Measurements from ENCODE around the gene CALB2. TPM values are rescaled to one million over a fixed set of nuclear protein-coding genes. Genes with fewer than 3 reads are reported as not detected.
"Not testable (repeated sequence)": the region's sequence is repeated elsewhere in the genome, so short reads cannot be mapped to it uniquely, and the experiment has no call there.

The CALB2 gene
- 50.4 and 55.0 TPM in 2 replicates for total RNA-seq (2014; rRNA removed; shearing (Covaris generic))

DNA sequence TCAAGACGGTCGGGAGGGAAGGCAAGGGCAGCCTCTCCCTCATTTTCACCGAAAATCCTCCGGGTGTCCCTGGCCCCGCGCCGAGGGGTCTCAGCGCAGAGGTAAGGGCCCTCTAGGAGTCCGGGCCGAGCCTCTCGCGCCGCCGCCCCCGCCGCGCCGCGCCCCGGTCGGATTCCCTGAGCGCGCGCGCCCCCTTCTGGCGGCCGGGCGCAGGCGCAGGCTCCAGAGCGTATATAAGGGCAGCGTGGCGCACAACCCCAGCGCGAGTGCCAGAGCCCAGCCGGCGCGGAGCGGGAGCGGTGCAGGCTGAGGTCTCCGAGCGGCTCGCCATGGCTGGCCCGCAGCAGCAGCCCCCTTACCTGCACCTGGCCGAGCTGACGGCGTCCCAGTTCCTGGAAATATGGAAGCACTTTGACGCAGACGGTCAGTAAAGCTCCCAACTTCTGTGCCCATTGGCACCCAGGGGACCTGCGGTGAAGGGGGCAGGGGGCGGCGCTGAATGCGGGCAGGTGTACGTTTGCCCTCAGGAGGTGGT, at the start of gene CALB2:
Gene CALB2 (plus strand): TSS at position 260 of the 535 bp plus-strand sequence. CDS start 70 bp downstream, at position 330.
- Histone ChIP-seq H3K27ac (peak within 1 kb of the TSS; percentile 62), H3K27me3 (replicated peaks) (no peaks in the 10 kb centered on the region), H3K9me3 (replicated peaks) (no peaks in the 10 kb centered on the region), H3K4me3 (peak within 1 kb of the TSS; percentile 43), H3K36me3 (peaks cover 4% of the 10 kb centered on the region; the same call in 1 of the 2 replicates), H3K4me1 (replicated peaks) (peaks cover 42% of the 10 kb centered on the region)
- DNase-seq (ENCODE audit: low read depth in 1 of 2, low spot score in 2 of 2): peak; percentile 73 to 77

DNA sequence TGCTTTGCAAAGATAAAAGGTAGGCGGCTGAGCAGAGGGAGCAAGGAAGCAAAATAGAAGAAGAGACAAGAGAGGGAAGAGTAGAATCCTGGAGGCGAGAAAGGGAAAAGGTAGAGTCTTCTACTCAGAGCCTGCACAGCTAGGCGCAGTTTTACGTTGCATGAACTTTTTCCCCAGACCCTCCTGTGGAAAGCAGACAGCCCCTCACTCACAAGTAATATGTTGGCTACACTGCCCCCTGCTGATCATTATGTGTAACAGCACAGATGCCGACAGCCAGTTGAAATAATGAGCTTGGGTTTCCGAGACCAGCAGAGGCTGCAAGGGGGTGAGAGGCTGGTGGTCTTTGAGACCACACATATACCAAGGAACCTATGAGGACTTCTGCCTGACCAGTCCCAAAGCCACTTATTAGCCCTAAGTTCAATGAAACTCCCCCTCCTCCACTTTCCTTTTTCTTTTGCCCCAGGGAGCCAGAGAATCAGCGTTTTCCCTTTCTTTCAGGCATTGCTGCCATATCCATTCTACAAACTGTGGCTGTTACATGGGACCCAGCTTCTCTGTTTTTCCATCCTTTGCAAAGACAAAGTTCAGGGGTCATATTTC, 46.9 kb upstream of the CALB2 start:
- no peaks in the 10 kb centered on the region for H3K4me1 ChIP-seq (replicated peaks)
- H3K27me3 ChIP-seq (replicated peaks): 0 out of 2 replicates have a peak, but pooled peaks cover 4% of the 10 kb centered on the region
- DNase-seq (ENCODE audit: low read depth in 1 of 2, low spot score in 2 of 2): peak in 1 of 2 experiments; percentile 16
- no peaks in the 10 kb centered on the region for H3K36me3 ChIP-seq
- H3K4me3 ChIP-seq: no peak overlapping the region
- no peak overlapping the region for H3K27ac ChIP-seq
- no peaks in the 10 kb centered on the region for H3K9me3 ChIP-seq (replicated peaks)

- H3K36me3 ChIP-seq; DNase-seq (ENCODE audit: low read depth in 1 of 2, low spot score in 2 of 2); H3K27ac ChIP-seq; H3K27me3 ChIP-seq (replicated peaks); H3K9me3 ChIP-seq (replicated peaks); H3K4me1 ChIP-seq (replicated peaks); H3K4me3 ChIP-seq: not testable (repeated sequence)
Observed at GRCh38 chr16:71313591-71313990, 44.9 kb upstream of the CALB2 start.

DNA sequence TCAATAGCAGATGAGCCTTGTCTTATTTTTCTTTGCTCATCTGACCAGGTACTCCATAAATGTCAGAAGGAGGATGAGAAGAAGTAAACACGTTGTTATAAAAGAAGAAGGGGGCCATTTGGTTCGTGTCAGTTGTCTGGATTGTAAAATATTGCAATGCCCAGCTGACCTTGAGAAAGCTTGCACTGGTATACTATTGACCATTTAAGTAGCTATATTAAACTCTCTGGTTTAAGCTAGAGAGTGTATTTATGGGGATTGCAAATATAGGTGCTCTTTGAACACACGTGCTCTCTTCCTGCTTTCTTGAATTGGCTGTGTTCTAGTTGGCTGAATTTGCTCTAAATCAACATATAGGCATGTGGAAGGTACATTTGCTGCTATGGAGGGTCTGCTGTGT, 43.3 kb upstream of the CALB2 start:
- Histone ChIP-seq H3K4me3 (no peak overlapping the region), H3K27me3 (replicated peaks) (0 out of 2 replicates have a peak, but pooled peaks cover 4% of the 10 kb centered on the region), H3K36me3 (no peaks in the 10 kb centered on the region)

DNA sequence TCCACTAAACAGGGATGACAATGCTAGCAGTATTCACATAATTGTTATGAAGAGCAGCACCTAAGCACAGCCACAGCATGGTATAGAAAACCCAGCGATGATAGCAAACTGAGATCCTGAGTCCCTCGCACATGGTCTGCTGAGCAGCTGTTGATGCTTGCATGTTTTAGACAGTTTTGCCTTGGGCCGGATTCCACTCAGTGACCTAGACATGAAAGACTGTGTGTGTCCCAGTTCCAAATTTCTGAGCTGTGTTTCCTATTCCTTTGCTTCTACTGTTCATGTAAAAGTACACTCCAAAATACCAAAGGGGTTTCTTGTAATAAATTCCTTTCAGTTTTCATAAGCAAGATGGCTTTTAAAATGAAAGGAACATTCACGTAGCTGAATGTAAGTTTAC, 38.5 kb upstream of the CALB2 start:
- Histone ChIP-seq H3K4me3 (no peak overlapping the region), H3K27ac (no peak overlapping the region), H3K36me3 (no peaks in the 10 kb centered on the region), H3K9me3 (replicated peaks) (no peaks in the 10 kb centered on the region), H3K4me1 (replicated peaks) (no peaks in the 10 kb centered on the region), H3K27me3 (replicated peaks) (no peaks in the 10 kb centered on the region)
- no peak for DNase-seq (ENCODE audit: low read depth in 1 of 2, low spot score in 2 of 2)

More for the DNA sequence above, 43.3 kb upstream of the CALB2 start:
- H3K9me3 ChIP-seq (replicated peaks): no peaks in the 10 kb centered on the region
- no peak for DNase-seq (ENCODE audit: low read depth in 1 of 2, low spot score in 2 of 2)
- no peak overlapping the region for H3K27ac ChIP-seq
- no peaks in the 10 kb centered on the region for H3K4me1 ChIP-seq (replicated peaks)

GRCh38 chr16:71327720-71328119, 30.8 kb upstream of the CALB2 start:
- H3K36me3 ChIP-seq: no peaks in the 10 kb centered on the region
- H3K4me3 ChIP-seq: no peak overlapping the region
- H3K4me1 ChIP-seq (replicated peaks): no peaks in the 10 kb centered on the region
- no peaks in the 10 kb centered on the region for H3K9me3 ChIP-seq (replicated peaks)
- no peak for DNase-seq (ENCODE audit: low read depth in 1 of 2, low spot score in 2 of 2)
- H3K27me3 ChIP-seq (replicated peaks): peaks cover 3% of the 10 kb centered on the region; the same call in 1 of the 2 replicates
- no peak overlapping the region for H3K27ac ChIP-seq

GRCh38 chr16:71328151-71328550, 30.4 kb upstream of the CALB2 start:
- H3K4me3 ChIP-seq: no peak overlapping the region
- no peaks in the 10 kb centered on the region for H3K36me3 ChIP-seq

DNA sequence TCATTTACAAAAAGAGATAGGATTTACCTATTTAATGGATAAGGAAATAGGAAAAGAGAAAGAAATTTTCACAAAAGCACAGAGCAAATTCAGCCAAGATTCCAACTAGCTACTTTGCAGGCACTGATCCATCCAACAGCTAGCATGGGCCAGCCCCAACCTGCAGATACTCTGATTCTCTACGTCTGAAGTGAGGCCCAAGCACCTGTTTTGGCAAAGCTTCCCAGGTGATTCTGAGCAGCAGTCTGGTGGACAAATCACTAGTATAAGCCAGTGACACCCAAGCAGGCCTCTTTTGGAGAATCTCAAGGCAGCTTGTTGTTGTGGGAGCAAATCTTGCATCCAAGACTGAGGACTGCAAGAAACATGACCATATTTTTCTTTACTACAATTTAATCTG, 20.9 kb upstream of the CALB2 start:
- H3K27ac ChIP-seq: no peak overlapping the region
- no peak overlapping the region for H3K4me3 ChIP-seq
- H3K4me1 ChIP-seq (replicated peaks): peaks cover 8% of the 10 kb centered on the region
- H3K9me3 ChIP-seq (replicated peaks): no peaks in the 10 kb centered on the region
- H3K27me3 ChIP-seq (replicated peaks): no peaks in the 10 kb centered on the region
- no peak for DNase-seq (ENCODE audit: low read depth in 1 of 2, low spot score in 2 of 2)
- no peaks in the 10 kb centered on the region for H3K36me3 ChIP-seq

More at GRCh38 chr16:71328151-71328550, 30.4 kb upstream of the CALB2 start:
- H3K27ac ChIP-seq: no peak overlapping the region
- no peak for DNase-seq (ENCODE audit: low read depth in 1 of 2, low spot score in 2 of 2)
- H3K27me3 ChIP-seq (replicated peaks): peaks cover 3% of the 10 kb centered on the region; the same call in 1 of the 2 replicates
- H3K9me3 ChIP-seq (replicated peaks): no peaks in the 10 kb centered on the region
- H3K4me1 ChIP-seq (replicated peaks): no peaks in the 10 kb centered on the region

GRCh38 chr16:71338193-71338592, 20.3 kb upstream of the CALB2 start:
- Histone ChIP-seq H3K27ac (no peak overlapping the region), H3K27me3 (replicated peaks) (no peaks in the 10 kb centered on the region), H3K4me1 (replicated peaks) (peaks cover 8% of the 10 kb centered on the region), H3K4me3 (no peak overlapping the region), H3K9me3 (replicated peaks) (no peaks in the 10 kb centered on the region), H3K36me3 (no peaks in the 10 kb centered on the region)
- no peak for DNase-seq (ENCODE audit: low read depth in 1 of 2, low spot score in 2 of 2)

- H3K36me3 ChIP-seq: no peaks in the 10 kb centered on the region
- H3K27me3 ChIP-seq (replicated peaks): no peaks in the 10 kb centered on the region
- H3K4me1 ChIP-seq (replicated peaks): peaks cover 8% of the 10 kb centered on the region
- no peak overlapping the region for H3K27ac ChIP-seq
- no peaks in the 10 kb centered on the region for H3K9me3 ChIP-seq (replicated peaks)
- no peak overlapping the region for H3K4me3 ChIP-seq
- no peak for DNase-seq (ENCODE audit: low read depth in 1 of 2, low spot score in 2 of 2)
Observed at GRCh38 chr16:71338632-71339031, 19.9 kb upstream of the CALB2 start.

- Histone ChIP-seq H3K4me1 (replicated peaks) (peaks cover 8% of the 10 kb centered on the region), H3K4me3 (no peak overlapping the region), H3K27ac (no peak overlapping the region), H3K36me3 (no peaks in the 10 kb centered on the region), H3K27me3 (replicated peaks) (no peaks in the 10 kb centered on the region), H3K9me3 (replicated peaks) (no peaks in the 10 kb centered on the region)
- no peak for DNase-seq (ENCODE audit: low read depth in 1 of 2, low spot score in 2 of 2)
Observed at GRCh38 chr16:71339236-71340171, 19.0 kb upstream of the CALB2 start.

- Histone ChIP-seq H3K9me3 (replicated peaks) (no peaks in the 10 kb centered on the region), H3K27ac (no peak overlapping the region), H3K36me3 (no peaks in the 10 kb centered on the region), H3K4me3 (no peak overlapping the region), H3K4me1 (replicated peaks) (peaks cover 8% of the 10 kb centered on the region), H3K27me3 (replicated peaks) (no peaks in the 10 kb centered on the region)
- DNase-seq (ENCODE audit: low read depth in 1 of 2, low spot score in 2 of 2): no peak
Observed at GRCh38 chr16:71340406-71340805, 18.1 kb upstream of the CALB2 start.

- Histone ChIP-seq H3K27ac (no peak overlapping the region), H3K27me3 (replicated peaks) (no peaks in the 10 kb centered on the region)
Observed at GRCh38 chr16:71341881-71342280, 16.6 kb upstream of the CALB2 start.

GRCh38 chr16:71343078-71343477, 15.4 kb upstream of the CALB2 start:
- Histone ChIP-seq H3K9me3 (replicated peaks) (no peaks in the 10 kb centered on the region), H3K4me1 (replicated peaks) (peaks cover 3% of the 10 kb centered on the region), H3K36me3 (no peaks in the 10 kb centered on the region), H3K27me3 (replicated peaks) (no peaks in the 10 kb centered on the region), H3K4me3 (no peak overlapping the region), H3K27ac (no peak overlapping the region)
- no peak for DNase-seq (ENCODE audit: low read depth in 1 of 2, low spot score in 2 of 2)

More at GRCh38 chr16:71341881-71342280, 16.6 kb upstream of the CALB2 start:
- no peaks in the 10 kb centered on the region for H3K36me3 ChIP-seq
- peaks cover 8% of the 10 kb centered on the region for H3K4me1 ChIP-seq (replicated peaks)
- no peak overlapping the region for H3K4me3 ChIP-seq
- H3K9me3 ChIP-seq (replicated peaks): no peaks in the 10 kb centered on the region
- DNase-seq (ENCODE audit: low read depth in 1 of 2, low spot score in 2 of 2): no peak
